ENCODE measurements around the gene LIG3. TPM values are rescaled to one million over a fixed set of nuclear protein-coding genes. Genes with fewer than 3 reads are reported as not detected.
A peak's percentile ranks its signal among the peaks of the same experiment; 100 is the strongest.

LIG3 gene
- total RNA-seq, 1 experiment from 2014 or later: 56.4 TPM

DNA sequence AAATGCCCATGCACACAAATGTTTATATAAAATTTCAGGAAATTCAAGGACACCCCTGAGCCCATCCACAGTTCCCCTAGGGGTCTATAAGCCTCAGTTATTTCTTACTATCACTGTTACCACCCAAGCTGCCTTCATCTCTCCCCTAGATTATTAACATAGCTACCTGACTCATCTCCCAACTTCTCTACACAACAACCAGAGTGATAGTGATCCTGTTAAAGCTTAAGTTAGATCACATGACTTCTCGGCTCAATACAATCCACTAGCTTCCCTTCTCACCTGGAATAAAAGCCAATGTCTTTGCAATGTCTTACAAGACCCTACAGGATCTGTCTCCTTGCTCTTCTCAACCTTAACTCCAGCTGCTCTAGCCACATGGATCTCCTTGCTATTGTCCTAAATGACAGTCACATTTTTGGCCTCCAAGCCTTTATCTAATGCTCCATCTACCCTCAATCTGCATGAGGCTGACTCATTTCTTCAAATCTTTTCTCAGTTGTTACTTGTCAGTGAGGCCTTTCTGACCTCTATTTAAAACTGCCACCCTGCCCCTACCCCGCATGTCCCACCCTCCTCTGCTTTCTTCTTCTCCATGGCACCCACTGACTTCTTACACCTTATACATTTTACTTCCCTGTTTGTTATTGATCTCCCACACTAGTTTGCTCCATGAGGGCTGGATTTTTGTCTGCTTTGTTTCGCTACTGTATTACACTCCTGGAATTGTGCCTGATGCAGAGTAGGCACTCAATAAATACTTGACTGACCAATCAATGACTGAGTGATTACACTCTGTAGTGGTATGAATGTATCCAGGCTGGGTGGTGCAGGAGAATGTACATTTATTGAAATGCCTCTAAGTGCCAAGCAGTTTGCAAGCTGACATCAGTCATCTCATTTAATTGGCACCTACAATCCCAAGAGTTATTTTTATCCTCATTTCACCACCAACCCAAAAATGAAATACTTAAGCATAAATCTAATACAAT lies 5.2 kb upstream of the LIG3 start:
- DNase-seq (ENCODE audit: low read depth, low spot score): no peak
- Histone ChIP-seq H3K4me3 (ENCODE audit: low read depth in 2 of 2, low read length in 2 of 2) (no peak overlapping the region), H3K9me3 (ENCODE audit: control insufficient read depth, insufficient read depth, low read depth, low read length) (no peaks in the 10 kb centered on the region), H3K36me3 (ENCODE audit: control insufficient read depth, insufficient read depth, low read length) (no peaks in the 10 kb centered on the region), H3K4me1 (ENCODE audit: control insufficient read depth, insufficient read depth, low read length) (peaks cover 6% of the 10 kb centered on the region), H3K27ac (ENCODE audit: low read length) (no peak overlapping the region), H3K27me3 (ENCODE audit: control insufficient read depth, insufficient read depth, low read length) (no peaks in the 10 kb centered on the region)
- BruUV-seq (replicated peaks): no TSS peak
- no peak for ATAC-seq
- intact Hi-C loops (cut with micrococcal nuclease; ENCODE audit: unreplicated experiment) (loop anchor here (10.0 kb wide), 1 partner anchor 60 kb away; no protein-coding TSS in a partner anchor), in situ Hi-C loops (cut with HindIII; ENCODE audit: low pct_unique_long_range_greater_than_20kb, low sequenced_read_pairs) (no loop called here)
- ChIA-PET CTCF (no interaction called here), POLR2A (no interaction called here)
- TF ChIP-seq, protein P1, sequence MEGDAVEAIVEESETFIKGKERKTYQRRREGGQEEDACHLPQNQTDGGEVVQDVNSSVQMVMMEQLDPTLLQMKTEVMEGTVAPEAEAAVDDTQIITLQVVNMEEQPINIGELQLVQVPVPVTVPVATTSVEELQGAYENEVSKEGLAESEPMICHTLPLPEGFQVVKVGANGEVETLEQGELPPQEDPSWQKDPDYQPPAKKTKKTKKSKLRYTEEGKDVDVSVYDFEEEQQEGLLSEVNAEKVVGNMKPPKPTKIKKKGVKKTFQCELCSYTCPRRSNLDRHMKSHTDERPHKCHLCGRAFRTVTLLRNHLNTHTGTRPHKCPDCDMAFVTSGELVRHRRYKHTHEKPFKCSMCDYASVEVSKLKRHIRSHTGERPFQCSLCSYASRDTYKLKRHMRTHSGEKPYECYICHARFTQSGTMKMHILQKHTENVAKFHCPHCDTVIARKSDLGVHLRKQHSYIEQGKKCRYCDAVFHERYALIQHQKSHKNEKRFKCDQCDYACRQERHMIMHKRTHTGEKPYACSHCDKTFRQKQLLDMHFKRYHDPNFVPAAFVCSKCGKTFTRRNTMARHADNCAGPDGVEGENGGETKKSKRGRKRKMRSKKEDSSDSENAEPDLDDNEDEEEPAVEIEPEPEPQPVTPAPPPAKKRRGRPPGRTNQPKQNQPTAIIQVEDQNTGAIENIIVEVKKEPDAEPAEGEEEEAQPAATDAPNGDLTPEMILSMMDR (IDR thresholded peaks at IDR 0.05): no peak
- TF ChIP-seq REST (IDR thresholded peaks at IDR 0.05; ENCODE audit: insufficient read depth in 1 of 2, low read depth in 2 of 2, low read length in 1 of 2) (no peak), SIN3A (IDR thresholded peaks at IDR 0.05; ENCODE audit: borderline replicate concordance, insufficient read depth, low read depth, low read length) (no peak), TCF7L2 (IDR thresholded peaks at IDR 0.05; ENCODE audit: low read depth, low read length) (no peak), POLR2AphosphoS5 (IDR thresholded peaks at IDR 0.05; ENCODE audit: low read depth, low read length) (no peak)

DNA sequence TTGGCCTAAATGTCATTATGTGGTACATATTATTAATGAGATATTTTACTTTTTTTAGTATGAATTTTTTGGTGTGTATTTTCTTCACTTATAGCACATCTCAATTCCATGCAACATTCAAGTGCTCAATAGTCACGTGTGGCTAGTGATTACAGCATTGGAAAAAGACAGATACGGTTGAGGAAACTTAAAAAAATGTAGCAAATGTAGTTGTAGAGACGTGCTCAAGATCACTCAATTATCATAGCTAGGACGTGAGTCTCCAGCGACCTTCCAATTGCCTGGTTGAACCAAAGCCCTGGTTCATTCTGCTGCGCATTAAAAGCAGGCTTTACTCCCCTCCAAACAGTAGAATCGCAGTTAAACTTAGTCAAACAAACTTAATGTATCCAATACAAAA lies 1.2 kb upstream of the LIG3 start:
- TF ChIP-seq REST (IDR thresholded peaks at IDR 0.05; ENCODE audit: insufficient read depth in 1 of 2, low read depth in 2 of 2, low read length in 1 of 2) (no peak), SIN3A (IDR thresholded peaks at IDR 0.05; ENCODE audit: borderline replicate concordance, insufficient read depth, low read depth, low read length) (no peak), TCF7L2 (IDR thresholded peaks at IDR 0.05; ENCODE audit: low read depth, low read length) (no peak), POLR2AphosphoS5 (IDR thresholded peaks at IDR 0.05; ENCODE audit: low read depth, low read length) (no peak)
- TF ChIP-seq, protein P1 (IDR thresholded peaks at IDR 0.05): no peak
- no peaks in the 10 kb centered on the region for H3K9me3 ChIP-seq (ENCODE audit: control insufficient read depth, insufficient read depth, low read depth, low read length)
- CTCF ChIA-PET: interaction anchor here (1.2 kb wide), 1 partner anchor 437 kb away, joined by 3 read pairs; no protein-coding TSS in a partner anchor
- peaks cover 15% of the 10 kb centered on the region for H3K4me1 ChIP-seq (ENCODE audit: control insufficient read depth, insufficient read depth, low read length)
- H3K27me3 ChIP-seq (ENCODE audit: control insufficient read depth, insufficient read depth, low read length): no peaks in the 10 kb centered on the region
- H3K27ac ChIP-seq (ENCODE audit: low read length): peak overlapping the region; percentile 96
- no peak for DNase-seq (ENCODE audit: low read depth, low spot score)
- intact Hi-C loops (cut with micrococcal nuclease; ENCODE audit: unreplicated experiment) (loop anchor here (10.0 kb wide), 1 partner anchor 64 kb away; no protein-coding TSS in a partner anchor), in situ Hi-C loops (cut with HindIII; ENCODE audit: low pct_unique_long_range_greater_than_20kb, low sequenced_read_pairs) (no loop called here)
- H3K4me3 ChIP-seq (ENCODE audit: low read depth in 2 of 2, low read length in 2 of 2): no peak overlapping the region
- BruUV-seq (replicated peaks): no TSS peak
- no peaks in the 10 kb centered on the region; the same call in 1 of the 2 replicates for H3K36me3 ChIP-seq (ENCODE audit: control insufficient read depth, insufficient read depth, low read length)
- POLR2A ChIA-PET: interaction anchor here (0.5 kb wide), 1 partner anchor 108 kb away, joined by 5 read pairs; no protein-coding TSS in a partner anchor
- ATAC-seq: no peak

Data from Panc1 (cell line).